SK-N-DZ (cell line): ENCODE measurements around the gene MYO18B.

ENCODE experiments used
- DNase-seq: peaks from one replicate; pipeline ENCODE4 v3.0.0-alpha.2; 2015; ENCODE audit warnings: low spot score

MYO18B gene

GRCh38 chr22:25940479-25940878, 198.5 kb downstream of the MYO18B start:
- DNase-seq, result no peak

- no peak for DNase-seq
Observed at GRCh38 chr22:25941365-25941960, 199.5 kb downstream of the MYO18B start.

GRCh38 chr22:25942115-25942855, 200.3 kb downstream of the MYO18B start:
- DNase-seq, result no peak

GRCh38 chr22:25942856-25943411, 200.9 kb downstream of the MYO18B start:
- peak; percentile 64 for DNase-seq

- no peak for DNase-seq
Observed at GRCh38 chr22:25950111-25950510, 208.1 kb downstream of the MYO18B start.

- DNase-seq, result no peak
Observed at GRCh38 chr22:25953276-25953675, 211.3 kb downstream of the MYO18B start.

- no peak for DNase-seq
Observed at GRCh38 chr22:25953919-25954318, 211.9 kb downstream of the MYO18B start.

GRCh38 chr22:25955323-25955722, 213.3 kb downstream of the MYO18B start:
- DNase-seq, result no peak

GRCh38 chr22:25956801-25957200, 214.8 kb downstream of the MYO18B start:
- DNase-seq, result peak; percentile 55

- DNase-seq, result no peak
Observed at GRCh38 chr22:25959818-25960774, 218.1 kb downstream of the MYO18B start.

GRCh38 chr22:25961699-25962098, 219.7 kb downstream of the MYO18B start:
- DNase-seq, result no peak

GRCh38 chr22:25962711-25963110, 220.7 kb downstream of the MYO18B start:
- DNase-seq, result no peak

- no peak for DNase-seq
Observed at GRCh38 chr22:25964961-25965730, 223.2 kb downstream of the MYO18B start.

- DNase-seq, result no peak
Observed at GRCh38 chr22:25966448-25966913, 224.5 kb downstream of the MYO18B start.

GRCh38 chr22:25969286-25969685, 227.3 kb downstream of the MYO18B start:
- DNase-seq, result no peak

- DNase-seq, result no peak
Observed at GRCh38 chr22:25969901-25970300, 227.9 kb downstream of the MYO18B start.

GRCh38 chr22:25970374-25970911, 228.5 kb downstream of the MYO18B start:
- no peak for DNase-seq

GRCh38 chr22:25970999-25971811, 229.2 kb downstream of the MYO18B start:
- no peak for DNase-seq

- no peak for DNase-seq
Observed at GRCh38 chr22:25972397-25972796, 230.4 kb downstream of the MYO18B start.

- DNase-seq, result no peak
Observed at GRCh38 chr22:25976356-25976755, 234.4 kb downstream of the MYO18B start.
